ENCODE results near the gene NUDT4. TPM values are rescaled to one million over a fixed set of nuclear protein-coding genes. Genes with fewer than 3 reads are reported as not detected.

The NUDT4 gene
- total and polyA plus RNA-seq, 10 of the 15 experiments (the other 5 are each of a cell fraction or from before 2014, with no cell fraction given) = 26.6 to 91.6 (median 63.1) TPM

DNA sequence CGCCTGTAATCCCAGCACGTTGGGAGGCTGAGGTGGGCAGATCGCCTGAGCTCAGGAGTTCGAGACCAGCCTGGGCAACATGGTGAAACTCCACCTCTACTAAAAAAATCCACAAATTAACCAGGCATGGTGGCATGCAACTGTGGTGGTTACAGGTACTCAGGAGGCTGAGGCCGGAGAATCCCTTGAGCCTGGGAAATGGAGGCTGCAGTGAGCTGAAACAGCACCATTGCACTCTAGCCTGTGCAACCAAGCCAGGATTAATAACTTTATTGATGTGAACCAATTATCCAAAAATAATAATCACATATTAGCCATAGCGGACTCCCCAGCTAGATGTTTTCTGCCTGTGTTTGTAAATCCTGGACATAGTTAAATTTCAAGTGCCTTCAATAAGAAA, 1.8 kb upstream of the NUDT4 start:
- Histone ChIP-seq H3K79me2 (ENCODE audit: control insufficient read depth, insufficient read depth, low read length) (peaks cover 47% of the 10 kb centered on the region), H3K4me2 (ENCODE audit: control insufficient read depth, insufficient read depth) (peak overlapping the region; percentile 100), H3K4me1 (ENCODE audit: control insufficient read depth, insufficient read depth, low read length) (peaks cover 9% of the 10 kb centered on the region), H3K9me3 (replicated peaks; ENCODE audit: control insufficient read depth, insufficient read depth, low read length) (no peaks in the 10 kb centered on the region), H3K36me3 (ENCODE audit: control insufficient read depth in 2 of 2, insufficient read depth in 2 of 2, low read length in 1 of 2) (no peaks in the 10 kb centered on the region), H4K20me1 (ENCODE audit: control insufficient read depth, insufficient read depth) (no peaks in the 10 kb centered on the region), H3K4me3 (peak overlapping the region; percentile 69), H3K9ac (ENCODE audit: control insufficient read depth, insufficient read depth, low read length) (peak overlapping the region; percentile 78), H3K27ac (ENCODE audit: control insufficient read depth, insufficient read depth) (no peak overlapping the region), H3K27me3 (replicated peaks in 1 of 2; ENCODE audit: control insufficient read depth in 2 of 2, insufficient read depth in 2 of 2, low read length in 1 of 2) (no peaks in the 10 kb centered on the region), H2AFZ (ENCODE audit: control insufficient read depth, low read depth, low read length) (no peak overlapping the region)
- ChIA-PET CTCF (interaction anchor here (0.6 to 4.6 kb wide), 15 partner anchors 9 to 730 kb away, joined by 3 to 22 read pairs (median 4); partner anchors contain the start of gene EEA1), RAD21 (ENCODE audit: unreplicated experiment) (interaction anchor here (0.5 to 5.4 kb wide), 19 partner anchors 10 to 388 kb away, joined by 3 to 44 read pairs (median 7); no protein-coding TSS in a partner anchor), SMC1A (ENCODE audit: uncharacterized antibody, unreplicated experiment) (interaction anchor here (0.7 to 2.7 kb wide), 22 partner anchors 10 to 397 kb away, joined by 3 to 18 read pairs (median 6); no protein-coding TSS in a partner anchor), POLR2A (interaction anchor here (0.6 to 2.7 kb wide), 12 partner anchors 11 to 389 kb away, joined by 3 to 28 read pairs (median 4); no protein-coding TSS in a partner anchor)
- intact Hi-C loops (cut with micrococcal nuclease; ENCODE audit: unreplicated experiment) (loop anchor here (5.0 kb wide), 1 partner anchor 449 kb away; the partner anchor contains the start of gene EEA1), in situ Hi-C loops (cut with MboI) (no loop called here)
- no peak for DNase-seq (ENCODE audit: low read depth, low spot score)
- FAIRE-seq = no peak
- no peak for ATAC-seq
- no TSS peak for BruUV-seq (replicated peaks)
- whole genome bisulfite sequencing (ENCODE audit: insufficient coverage, insufficient replicate concordance, low lambda C conversion rate, missing lambda C conversion rate) = 95% methylated on average over 6 of the region's 6 CpGs
- TF ChIP-seq ZBTB11 (CRISPR knock-in tag; IDR thresholded peaks at IDR 0.05) (no peak), ZBED1 (IDR thresholded peaks at IDR 0.05; ENCODE audit: borderline replicate concordance) (no peak), PKNOX1 (IDR thresholded peaks at IDR 0.05) (no peak), ZNF24 (IDR thresholded peaks at IDR 0.05) (no peak), RAD51 (IDR thresholded peaks at IDR 0.05) (no peak), RCOR1 (conservative IDR thresholded peaks at IDR 0.05; ENCODE audit: low read depth, low read length) (no peak), CBX3 (IDR thresholded peaks at IDR 0.05; ENCODE audit: borderline replicate concordance, low read depth) (no peak), ZBTB40 (IDR thresholded peaks at IDR 0.05; ENCODE audit: borderline replicate concordance) (no peak), BRCA1 (IDR thresholded peaks at IDR 0.05; ENCODE audit: low read depth, low read length) (no peak), KDM1A (IDR thresholded peaks at IDR 0.05; ENCODE audit: borderline replicate concordance) (no peak), NKRF (conservative IDR thresholded peaks at IDR 0.05) (no peak), EGR1 (IDR thresholded peaks at IDR 0.05; ENCODE audit: borderline replicate concordance in 1 of 2, low read depth in 2 of 2, low read length in 2 of 2) (no peak)

All from GM12878 (cell line).